Hematopoietic multipotent progenitor cell treated with erythropoietin and hydrocortisone succinate and interleukin-3 and kit ligand, for 15 days (in vitro differentiated cells): ENCODE data around the gene C1orf210.

Experiments used
- DNase-seq: peaks from one replicate; pipeline ENCODE4 v3.0.0-alpha.2; 2015; ENCODE audit warnings: low spot score

C1orf210 gene

GRCh38 chr1:43312212-43312623 is 26.8 kb upstream of the C1orf210 start:
- no peak for DNase-seq

- no peak for DNase-seq
These were observed 26.1 kb upstream of the C1orf210 start for GRCh38 chr1:43311521-43311920.

- no peak for DNase-seq
These were observed 24.1 kb upstream of the C1orf210 start for GRCh38 chr1:43309405-43310025.

- DNase-seq: no peak
These were observed 23.4 kb upstream of the C1orf210 start for GRCh38 chr1:43308635-43309404.

- DNase-seq: no peak
These were observed 22.2 kb upstream of the C1orf210 start for GRCh38 chr1:43307458-43308158.

GRCh38 chr1:43306688-43307457 is 21.5 kb upstream of the C1orf210 start:
- no peak for DNase-seq

- DNase-seq: no peak
These were observed 20.7 kb upstream of the C1orf210 start for GRCh38 chr1:43305926-43306687.

- no peak for DNase-seq
These were observed 20.1 kb upstream of the C1orf210 start for GRCh38 chr1:43305461-43305860.

GRCh38 chr1:43304771-43305300 is 19.5 kb upstream of the C1orf210 start:
- DNase-seq: no peak

- DNase-seq: no peak
These were observed 18.9 kb upstream of the C1orf210 start for GRCh38 chr1:43304314-43304681.

- no peak for DNase-seq
These were observed 18.3 kb upstream of the C1orf210 start for GRCh38 chr1:43303471-43304313.

GRCh38 chr1:43302721-43303470 is 17.5 kb upstream of the C1orf210 start:
- DNase-seq: no peak

GRCh38 chr1:43302201-43302600 is 16.8 kb upstream of the C1orf210 start:
- DNase-seq: no peak

GRCh38 chr1:43300378-43301094 is 15.2 kb upstream of the C1orf210 start, which contains the start of gene TIE1:
Gene TIE1 (plus strand): TSS chr1:43300982. CDS start chr1:43301072, 90 bp downstream.
- DNase-seq: no peak

GRCh38 chr1:43299101-43299500 is 13.7 kb upstream of the C1orf210 start:
- no peak for DNase-seq

GRCh38 chr1:43298055-43298454 is 12.7 kb upstream of the C1orf210 start:
- DNase-seq: no peak

GRCh38 chr1:43296207-43296606 is 10.8 kb upstream of the C1orf210 start:
- no peak for DNase-seq

GRCh38 chr1:43294761-43295160 is 9.4 kb upstream of the C1orf210 start:
- no peak for DNase-seq
